ENCODE measurements around the gene TMEM178B.

GRCh38 chr7:141335164-141335563 lies 261.3 kb downstream of the TMEM178B start:
- no peak for TF ChIP-seq EP300 (IDR thresholded peaks at IDR 0.05)
- TF ChIP-seq, protein P1, sequence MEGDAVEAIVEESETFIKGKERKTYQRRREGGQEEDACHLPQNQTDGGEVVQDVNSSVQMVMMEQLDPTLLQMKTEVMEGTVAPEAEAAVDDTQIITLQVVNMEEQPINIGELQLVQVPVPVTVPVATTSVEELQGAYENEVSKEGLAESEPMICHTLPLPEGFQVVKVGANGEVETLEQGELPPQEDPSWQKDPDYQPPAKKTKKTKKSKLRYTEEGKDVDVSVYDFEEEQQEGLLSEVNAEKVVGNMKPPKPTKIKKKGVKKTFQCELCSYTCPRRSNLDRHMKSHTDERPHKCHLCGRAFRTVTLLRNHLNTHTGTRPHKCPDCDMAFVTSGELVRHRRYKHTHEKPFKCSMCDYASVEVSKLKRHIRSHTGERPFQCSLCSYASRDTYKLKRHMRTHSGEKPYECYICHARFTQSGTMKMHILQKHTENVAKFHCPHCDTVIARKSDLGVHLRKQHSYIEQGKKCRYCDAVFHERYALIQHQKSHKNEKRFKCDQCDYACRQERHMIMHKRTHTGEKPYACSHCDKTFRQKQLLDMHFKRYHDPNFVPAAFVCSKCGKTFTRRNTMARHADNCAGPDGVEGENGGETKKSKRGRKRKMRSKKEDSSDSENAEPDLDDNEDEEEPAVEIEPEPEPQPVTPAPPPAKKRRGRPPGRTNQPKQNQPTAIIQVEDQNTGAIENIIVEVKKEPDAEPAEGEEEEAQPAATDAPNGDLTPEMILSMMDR (IDR thresholded peaks at IDR 0.05) = no peak

All from esophagus muscularis mucosa (tissue), 3 donors.